GM23248 (cell line): Measurements from ENCODE around the gene PCBP3. TPM values are rescaled to one million over a fixed set of nuclear protein-coding genes. Genes with fewer than 3 reads are reported as not detected.

Experiments used
- DNase-seq: peaks from one replicate; pipeline ENCODE4 v3.0.0-alpha.2; 2015
- H2AFZ ChIP-seq: fragments of 200-600 bp; sonication (generic); 2 replicates; pipeline ENCODE4 v1.6.1; 2016; ENCODE audit warnings: antibody characterized with exemption
- H3F3A ChIP-seq: fragments of 200-600 bp; sonication (generic); 2 replicates; pipeline ENCODE4 v1.6.1; 2016; ENCODE audit warnings: mild to moderate bottlenecking, antibody characterized with exemption, mixed run types; ENCODE audit not compliant: insufficient read depth
- H3K27ac ChIP-seq: fragments of 200-600 bp; sonication (generic); 2 replicates; pipeline ENCODE4 v1.5.1; 2016; ENCODE audit warnings: mild to moderate bottlenecking
- H3K27me3 ChIP-seq: fragments of 200-600 bp; sonication (generic); replicated peaks from 2 replicates; pipeline ENCODE4 v1.6.1; 2016; ENCODE audit warnings: mild to moderate bottlenecking; ENCODE audit not compliant: insufficient read depth
- H3K36me3 ChIP-seq: fragments of 200-600 bp; sonication (generic); 2 replicates; pipeline ENCODE4 v1.6.1; 2016; ENCODE audit warnings: low read depth, mild to moderate bottlenecking
- H3K4me1 ChIP-seq: fragments of 200-600 bp; sonication (generic); 2 replicates; pipeline ENCODE4 v1.6.1; 2016; ENCODE audit warnings: mild to moderate bottlenecking; ENCODE audit not compliant: insufficient read depth
- H3K4me2 ChIP-seq: fragments of 200-600 bp; sonication (generic); one replicate; pipeline ENCODE4 v1.6.1; 2016; ENCODE audit warnings: mild to moderate bottlenecking; ENCODE audit not compliant: unreplicated experiment
- H3K4me3 ChIP-seq: fragments of 200-600 bp; sonication (generic); 2 replicates; pipeline ENCODE4 v1.5.1; 2016; ENCODE audit warnings: mild to moderate bottlenecking
- H3K79me2 ChIP-seq: fragments of 200-600 bp; sonication (generic); 2 replicates; pipeline ENCODE4 v1.6.1; 2016; ENCODE audit warnings: mild to moderate bottlenecking; ENCODE audit not compliant: insufficient read depth
- H3K9ac ChIP-seq: fragments of 200-600 bp; sonication (generic); 2 replicates; pipeline ENCODE4 v1.6.1; 2016; ENCODE audit warnings: mild to moderate bottlenecking
- H3K9me2 ChIP-seq: fragments of 200-600 bp; sonication (generic); 2 replicates; pipeline ENCODE4 v1.6.1; 2016; ENCODE audit warnings: mixed run types, mild to moderate bottlenecking, moderate library complexity; ENCODE audit not compliant: insufficient read depth
- H3K9me3 ChIP-seq: fragments of 200-600 bp; sonication (generic); one replicate; pipeline ENCODE4 v1.6.1; 2017; ENCODE audit warnings: low read depth
- H4K20me1 ChIP-seq: fragments of 200-600 bp; sonication (generic); 2 replicates; pipeline ENCODE4 v1.6.0; 2016; ENCODE audit not compliant: insufficient read depth
- EZH2 ChIP-seq: fragments of 200-600 bp; sonication (generic); IDR thresholded peaks from 2 replicates; pipeline ENCODE4 v1.6.1; 2018; ENCODE audit warnings: antibody characterized with exemption, mild to moderate bottlenecking; ENCODE audit not compliant: insufficient read depth, poor library complexity, severe bottlenecking
- EZH2phosphoT487 ChIP-seq: fragments of 200-600 bp; sonication (generic); IDR thresholded peaks from 2 replicates; pipeline ENCODE4 v1.6.1; 2018; ENCODE audit warnings: antibody characterized with exemption, moderate library complexity, mild to moderate bottlenecking, low read depth; ENCODE audit not compliant: insufficient read depth
- WGBS, 2 experiments: methylation state at CpG; one replicate each; pipeline ENCODE4 v1.1.6; 2015 to 2017; ENCODE audit warnings: low lambda C conversion rate in 2 of 2, low coverage in 1 of 2; ENCODE audit errors: missing lambda C conversion rate in 2 of 2; 5-methylcytosine and 5-hydroxymethylcytosine counted together
- in situ Hi-C: fragments of 300-500 bp; cut with MboI; formaldehyde crosslinking; loops from 2 replicates; pipeline ENCODE4 v1.15.0; 2020
- polyA plus RNA-seq: library from polyadenylated mRNA; unstranded; fragments of >200 nt; fragmentation: Nextera tagmentation; extraction: Ambion mirVana; gene quantifications from 2 replicates; pipeline ENCODE4 v1.2.1, GENCODE V29; 2016
- total RNA-seq: library from RNA; depleted of rRNA; stranded (reverse); fragments of >200 nt; shearing (Covaris generic); gene quantifications from 2 replicates; pipeline ENCODE4 v1.2.3, GENCODE V29; 2014

Gene PCBP3
- total and polyA plus RNA-seq, 2 experiments from 2014 or later: 0.32 to 1.3 TPM

GRCh38 chr21:45836694-45837670 is 193.5 kb downstream of the PCBP3 start:
- no peak for TF ChIP-seq EZH2
- TF ChIP-seq EZH2phosphoT487: no peak
- Histone ChIP-seq H3K9me3 (no peaks in the 10 kb centered on the region), H3K9ac (no peak overlapping the region), H3K27ac (no peak overlapping the region), H3K27me3 (no peaks in the 10 kb centered on the region), H3F3A (no peaks in the 10 kb centered on the region), H3K4me1 (peaks cover 10% of the 10 kb centered on the region; the same call in 1 of the 2 replicates), H3K4me3 (no peak overlapping the region), H3K36me3 (no peaks in the 10 kb centered on the region), H4K20me1 (no peaks in the 10 kb centered on the region), H3K79me2 (no peaks in the 10 kb centered on the region), H3K4me2 (no peak overlapping the region), H3K9me2 (no peaks in the 10 kb centered on the region), H2AFZ (no peak overlapping the region)
- DNase-seq: no peak
- WGBS, 2 experiments: 57 to 58% methylated on average over 23 to 24 of the region's 24 CpGs
- in situ Hi-C loops: loop anchor here (25.0 kb wide), 1 partner anchor 550 kb away; the partner anchor contains the start of gene POFUT2

GRCh38 chr21:45837936-45838335 is 194.4 kb downstream of the PCBP3 start:
- H3K36me3 ChIP-seq: no peaks in the 10 kb centered on the region

GRCh38 chr21:45838634-45839033 is 195.1 kb downstream of the PCBP3 start:
- Histone ChIP-seq H3K9ac (no peak overlapping the region), H3K4me3 (no peak overlapping the region), H3K36me3 (no peaks in the 10 kb centered on the region), H2AFZ (no peak overlapping the region), H3K79me2 (no peaks in the 10 kb centered on the region), H3K27me3 (no peaks in the 10 kb centered on the region), H3K4me2 (no peak overlapping the region), H4K20me1 (no peaks in the 10 kb centered on the region), H3K4me1 (peaks cover 10% of the 10 kb centered on the region; the same call in 1 of the 2 replicates), H3K9me3 (no peaks in the 10 kb centered on the region), H3F3A (no peaks in the 10 kb centered on the region), H3K9me2 (no peaks in the 10 kb centered on the region), H3K27ac (no peak overlapping the region)
- peak; percentile 14 for DNase-seq
- 65 to 87% methylated on average over 1 of the region's 1 CpG for WGBS, 2 experiments
- in situ Hi-C loops: loop anchor here (25.0 kb wide), 1 partner anchor 551 kb away; the partner anchor contains the start of gene POFUT2
- TF ChIP-seq EZH2phosphoT487 (no peak), EZH2 (no peak)

More at GRCh38 chr21:45837936-45838335, 194.4 kb downstream of the PCBP3 start:
- Histone ChIP-seq H3K27ac (no peak overlapping the region), H3K4me2 (no peak overlapping the region), H3K9ac (no peak overlapping the region), H3K27me3 (no peaks in the 10 kb centered on the region), H4K20me1 (no peaks in the 10 kb centered on the region), H2AFZ (no peak overlapping the region), H3F3A (no peaks in the 10 kb centered on the region), H3K4me1 (peaks cover 10% of the 10 kb centered on the region; the same call in 1 of the 2 replicates), H3K79me2 (no peaks in the 10 kb centered on the region), H3K9me2 (no peaks in the 10 kb centered on the region), H3K9me3 (no peaks in the 10 kb centered on the region), H3K4me3 (no peak overlapping the region)
- in situ Hi-C loops: loop anchor here (25.0 kb wide), 1 partner anchor 551 kb away; the partner anchor contains the start of gene POFUT2
- no peak for TF ChIP-seq EZH2
- no peak for TF ChIP-seq EZH2phosphoT487
- DNase-seq: no peak
- 91 to 93% methylated on average over 4 of the region's 4 CpGs for WGBS, 2 experiments

- DNase-seq: peak; percentile 33
- H3K9ac ChIP-seq: no peak overlapping the region
- H3K4me2 ChIP-seq: no peak overlapping the region
- no peaks in the 10 kb centered on the region for H3F3A ChIP-seq
- TF ChIP-seq EZH2phosphoT487: no peak
- no peak for TF ChIP-seq EZH2
- no peaks in the 10 kb centered on the region for H3K9me3 ChIP-seq
- H3K27me3 ChIP-seq: no peaks in the 10 kb centered on the region
- no peaks in the 10 kb centered on the region for H4K20me1 ChIP-seq
- in situ Hi-C loops: loop anchor here (25.0 kb wide), 1 partner anchor 552 kb away; the partner anchor contains the start of gene POFUT2
- no peaks in the 10 kb centered on the region for H3K9me2 ChIP-seq
- WGBS, 2 experiments: 86 to 90% methylated on average over 3 of the region's 3 CpGs
- no peak overlapping the region for H3K4me3 ChIP-seq
- H3K79me2 ChIP-seq: no peaks in the 10 kb centered on the region
- no peak overlapping the region for H3K27ac ChIP-seq
- peaks cover 10% of the 10 kb centered on the region; the same call in 1 of the 2 replicates for H3K4me1 ChIP-seq
- no peaks in the 10 kb centered on the region for H3K36me3 ChIP-seq
- no peak overlapping the region for H2AFZ ChIP-seq
These were observed 195.7 kb downstream of the PCBP3 start for GRCh38 chr21:45839274-45839673.
